Testis (tissue), 2 donors: ENCODE results near the gene INO80.

ENCODE experiments used
- POLR2A ChIP-seq: fragments of 450-650 bp; IDR thresholded peaks from one replicate; pipeline ENCODE4 v1.6.1; 2017; ENCODE audit warnings: antibody characterized with exemption, mild to moderate bottlenecking, moderate library complexity
- TF ChIP-seq, protein P1 (sequence below), 3 experiments: fragments of 450-650 bp in 2 of 3; fragments of 200-600 bp in 1 of 3; sonication (generic) in 1 of 3; IDR thresholded peaks; one replicate each; pipeline ENCODE4 v1.5.1; 2016 to 2019; ENCODE audit warnings: antibody characterized with exemption in 3 of 3, mild to moderate bottlenecking in 2 of 3, moderate library complexity in 1 of 3

GRCh38 chr15:40929660-40930429 lies 186.2 kb downstream of the INO80 start:
- TF ChIP-seq, protein P1, sequence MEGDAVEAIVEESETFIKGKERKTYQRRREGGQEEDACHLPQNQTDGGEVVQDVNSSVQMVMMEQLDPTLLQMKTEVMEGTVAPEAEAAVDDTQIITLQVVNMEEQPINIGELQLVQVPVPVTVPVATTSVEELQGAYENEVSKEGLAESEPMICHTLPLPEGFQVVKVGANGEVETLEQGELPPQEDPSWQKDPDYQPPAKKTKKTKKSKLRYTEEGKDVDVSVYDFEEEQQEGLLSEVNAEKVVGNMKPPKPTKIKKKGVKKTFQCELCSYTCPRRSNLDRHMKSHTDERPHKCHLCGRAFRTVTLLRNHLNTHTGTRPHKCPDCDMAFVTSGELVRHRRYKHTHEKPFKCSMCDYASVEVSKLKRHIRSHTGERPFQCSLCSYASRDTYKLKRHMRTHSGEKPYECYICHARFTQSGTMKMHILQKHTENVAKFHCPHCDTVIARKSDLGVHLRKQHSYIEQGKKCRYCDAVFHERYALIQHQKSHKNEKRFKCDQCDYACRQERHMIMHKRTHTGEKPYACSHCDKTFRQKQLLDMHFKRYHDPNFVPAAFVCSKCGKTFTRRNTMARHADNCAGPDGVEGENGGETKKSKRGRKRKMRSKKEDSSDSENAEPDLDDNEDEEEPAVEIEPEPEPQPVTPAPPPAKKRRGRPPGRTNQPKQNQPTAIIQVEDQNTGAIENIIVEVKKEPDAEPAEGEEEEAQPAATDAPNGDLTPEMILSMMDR (IDR thresholded peaks at IDR 0.05) = no peak
- no peak for TF ChIP-seq POLR2A
